ENCODE measurements around the gene SMIM30. TPM values are rescaled to one million over a fixed set of nuclear protein-coding genes. Genes with fewer than 3 reads are reported as not detected.

SMIM30 gene
- total RNA-seq, 1 experiment from 2014 or later: 28.9 TPM

DNA sequence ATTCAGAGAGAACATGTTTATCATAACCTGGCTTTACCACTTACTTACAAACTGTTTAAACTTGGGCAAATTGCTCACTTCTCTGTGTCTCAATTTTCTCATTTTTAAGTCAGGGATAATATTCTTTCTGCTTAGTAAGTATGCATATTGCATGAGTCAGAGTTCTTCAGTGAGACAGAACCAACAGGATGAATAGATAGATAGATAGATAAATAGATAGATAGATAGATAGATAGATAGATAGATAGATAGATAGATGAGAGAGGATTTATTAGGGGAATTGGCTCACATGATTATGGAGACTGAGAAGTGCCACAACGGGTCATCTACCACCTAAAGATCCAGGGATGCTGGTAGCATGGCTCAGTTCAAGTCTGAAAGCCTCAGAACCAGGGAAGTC, 15.7 kb upstream of the SMIM30 start:
- TF ChIP-seq EZH2 (IDR thresholded peaks at IDR 0.05; ENCODE audit: low read length, unreplicated experiment): no peak
- TF ChIP-seq, protein P1, sequence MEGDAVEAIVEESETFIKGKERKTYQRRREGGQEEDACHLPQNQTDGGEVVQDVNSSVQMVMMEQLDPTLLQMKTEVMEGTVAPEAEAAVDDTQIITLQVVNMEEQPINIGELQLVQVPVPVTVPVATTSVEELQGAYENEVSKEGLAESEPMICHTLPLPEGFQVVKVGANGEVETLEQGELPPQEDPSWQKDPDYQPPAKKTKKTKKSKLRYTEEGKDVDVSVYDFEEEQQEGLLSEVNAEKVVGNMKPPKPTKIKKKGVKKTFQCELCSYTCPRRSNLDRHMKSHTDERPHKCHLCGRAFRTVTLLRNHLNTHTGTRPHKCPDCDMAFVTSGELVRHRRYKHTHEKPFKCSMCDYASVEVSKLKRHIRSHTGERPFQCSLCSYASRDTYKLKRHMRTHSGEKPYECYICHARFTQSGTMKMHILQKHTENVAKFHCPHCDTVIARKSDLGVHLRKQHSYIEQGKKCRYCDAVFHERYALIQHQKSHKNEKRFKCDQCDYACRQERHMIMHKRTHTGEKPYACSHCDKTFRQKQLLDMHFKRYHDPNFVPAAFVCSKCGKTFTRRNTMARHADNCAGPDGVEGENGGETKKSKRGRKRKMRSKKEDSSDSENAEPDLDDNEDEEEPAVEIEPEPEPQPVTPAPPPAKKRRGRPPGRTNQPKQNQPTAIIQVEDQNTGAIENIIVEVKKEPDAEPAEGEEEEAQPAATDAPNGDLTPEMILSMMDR (conservative IDR thresholded peaks at IDR 0.05; ENCODE audit: low read depth, low read length): no peak
- TF ChIP-seq EZH2phosphoT487 (IDR thresholded peaks at IDR 0.05; ENCODE audit: borderline replicate concordance, low read length): no peak
- no TSS peak for BruUV-seq (replicated peaks)
- DNase-seq (no peak), ATAC-seq (no peak)
- no peaks in the 10 kb centered on the region for H3K4me1 ChIP-seq (ENCODE audit: insufficient read depth, low read length)
- CTCF ChIA-PET: no interaction called here
- no peak overlapping the region for H2AFZ ChIP-seq (ENCODE audit: low read length)
- H3K9me3 ChIP-seq (ENCODE audit: low read length): no peaks in the 10 kb centered on the region
- H3K36me3 ChIP-seq (ENCODE audit: low read depth, low read length): no peaks in the 10 kb centered on the region
- H3K27ac ChIP-seq (ENCODE audit: low read length): no peak overlapping the region
- no peaks in the 10 kb centered on the region for H4K20me1 ChIP-seq (ENCODE audit: low read length)
- H3K79me2 ChIP-seq (ENCODE audit: low read length): no peaks in the 10 kb centered on the region
- intact Hi-C loops (cut with micrococcal nuclease): no loop called here
- H3K9ac ChIP-seq (ENCODE audit: low read length): no peak overlapping the region
- POLR2A ChIA-PET (ENCODE audit: unreplicated experiment): no interaction called here
- H3K27me3 ChIP-seq (ENCODE audit: low read length): no peaks in the 10 kb centered on the region
- H3K9me2 ChIP-seq (replicated peaks; ENCODE audit: low read length): no peaks in the 10 kb centered on the region
- no peaks in the 10 kb centered on the region for H3F3A ChIP-seq (ENCODE audit: low read length, unreplicated experiment)
- H3K4me2 ChIP-seq (ENCODE audit: low read length): no peak overlapping the region
- no peak overlapping the region for H3K4me3 ChIP-seq (ENCODE audit: low read length)

DNA sequence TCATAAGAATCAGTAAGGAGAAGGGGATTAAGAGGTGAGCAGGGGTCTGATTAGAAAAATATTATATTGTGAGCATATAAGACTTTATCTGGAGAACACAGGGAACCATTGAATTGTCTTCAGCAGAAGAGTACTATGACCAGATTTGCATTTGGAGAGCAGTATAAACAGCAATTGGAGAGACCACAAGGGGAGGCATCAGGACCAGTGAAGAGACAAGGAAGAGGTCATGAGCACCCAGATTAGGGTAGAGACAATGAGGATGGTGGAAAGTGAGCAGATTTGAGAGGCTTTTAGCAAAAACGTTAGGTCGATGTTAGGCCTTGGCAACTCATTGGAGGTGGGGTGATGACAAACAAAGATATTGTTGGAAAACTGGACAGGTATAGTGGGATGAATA, 13.0 kb upstream of the SMIM30 start:
- Histone ChIP-seq H3K27me3 (ENCODE audit: low read length) (no peaks in the 10 kb centered on the region), H2AFZ (ENCODE audit: low read length) (no peak overlapping the region), H3K4me2 (ENCODE audit: low read length) (no peak overlapping the region), H3K9me3 (ENCODE audit: low read length) (no peaks in the 10 kb centered on the region), H3K4me3 (ENCODE audit: low read length) (no peak overlapping the region), H3F3A (ENCODE audit: low read length, unreplicated experiment) (no peaks in the 10 kb centered on the region), H3K4me1 (ENCODE audit: insufficient read depth, low read length) (no peaks in the 10 kb centered on the region), H3K79me2 (ENCODE audit: low read length) (no peaks in the 10 kb centered on the region), H4K20me1 (ENCODE audit: low read length) (no peaks in the 10 kb centered on the region), H3K27ac (ENCODE audit: low read length) (no peak overlapping the region), H3K36me3 (ENCODE audit: low read depth, low read length) (no peaks in the 10 kb centered on the region), H3K9ac (ENCODE audit: low read length) (no peak overlapping the region), H3K9me2 (replicated peaks; ENCODE audit: low read length) (no peaks in the 10 kb centered on the region)
- TF ChIP-seq EZH2phosphoT487 (IDR thresholded peaks at IDR 0.05; ENCODE audit: borderline replicate concordance, low read length) (no peak), EZH2 (IDR thresholded peaks at IDR 0.05; ENCODE audit: low read length, unreplicated experiment) (no peak)
- TF ChIP-seq, protein P1 (conservative IDR thresholded peaks at IDR 0.05; ENCODE audit: low read depth, low read length): no peak
- ATAC-seq: no peak
- ChIA-PET POLR2A (ENCODE audit: unreplicated experiment) (no interaction called here), CTCF (no interaction called here)
- DNase-seq: no peak
- BruUV-seq (replicated peaks): no TSS peak
- intact Hi-C loops (cut with micrococcal nuclease): no loop called here

DNA sequence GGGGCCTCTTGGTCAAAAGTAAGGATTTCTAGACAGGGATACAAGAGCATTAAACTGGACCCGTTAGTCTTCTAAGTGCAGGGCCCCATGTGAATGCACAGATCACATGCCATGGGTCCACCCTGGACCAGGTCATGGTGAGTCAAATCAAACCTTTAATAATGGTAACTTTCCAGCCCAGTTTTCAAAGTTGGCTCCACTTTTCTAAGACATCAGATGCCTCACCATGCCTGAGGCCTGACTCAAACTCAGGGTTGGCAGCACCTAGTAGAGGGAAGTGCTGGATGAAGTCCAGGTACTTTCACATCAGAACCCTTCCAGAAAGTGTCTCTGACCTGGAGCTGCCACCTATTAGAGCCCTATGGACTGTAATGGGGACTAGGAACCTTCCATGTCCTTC, 9.7 kb upstream of the SMIM30 start:
- ATAC-seq: peak; percentile 54; the same call in 1 of the 2 replicates
- POLR2A ChIA-PET (ENCODE audit: unreplicated experiment): no interaction called here
- Histone ChIP-seq H3K4me2 (ENCODE audit: low read length) (no peak overlapping the region), H3K36me3 (ENCODE audit: low read depth, low read length) (no peaks in the 10 kb centered on the region), H3K27me3 (ENCODE audit: low read length) (no peaks in the 10 kb centered on the region; the same call in 1 of the 2 replicates), H3K4me1 (ENCODE audit: insufficient read depth, low read length) (no peaks in the 10 kb centered on the region), H3F3A (ENCODE audit: low read length, unreplicated experiment) (no peaks in the 10 kb centered on the region), H3K27ac (ENCODE audit: low read length) (no peak overlapping the region), H3K79me2 (ENCODE audit: low read length) (no peaks in the 10 kb centered on the region), H3K9me2 (replicated peaks; ENCODE audit: low read length) (no peaks in the 10 kb centered on the region), H4K20me1 (ENCODE audit: low read length) (no peaks in the 10 kb centered on the region), H3K9me3 (ENCODE audit: low read length) (no peaks in the 10 kb centered on the region), H3K4me3 (ENCODE audit: low read length) (no peak overlapping the region), H3K9ac (ENCODE audit: low read length) (no peak overlapping the region), H2AFZ (ENCODE audit: low read length) (no peak overlapping the region)
- peak; percentile 60 for DNase-seq
- BruUV-seq (replicated peaks): no TSS peak
- TF ChIP-seq, protein P1 (conservative IDR thresholded peaks at IDR 0.05; ENCODE audit: low read depth, low read length): no peak
- TF ChIP-seq EZH2 (IDR thresholded peaks at IDR 0.05; ENCODE audit: low read length, unreplicated experiment) (no peak), EZH2phosphoT487 (IDR thresholded peaks at IDR 0.05; ENCODE audit: borderline replicate concordance, low read length) (no peak)
- intact Hi-C loops (cut with micrococcal nuclease): no loop called here
- CTCF ChIA-PET: no interaction called here

Data from PC-3 (cell line).